ENCODE data around the gene FKBP8.

FKBP8 gene

DNA sequence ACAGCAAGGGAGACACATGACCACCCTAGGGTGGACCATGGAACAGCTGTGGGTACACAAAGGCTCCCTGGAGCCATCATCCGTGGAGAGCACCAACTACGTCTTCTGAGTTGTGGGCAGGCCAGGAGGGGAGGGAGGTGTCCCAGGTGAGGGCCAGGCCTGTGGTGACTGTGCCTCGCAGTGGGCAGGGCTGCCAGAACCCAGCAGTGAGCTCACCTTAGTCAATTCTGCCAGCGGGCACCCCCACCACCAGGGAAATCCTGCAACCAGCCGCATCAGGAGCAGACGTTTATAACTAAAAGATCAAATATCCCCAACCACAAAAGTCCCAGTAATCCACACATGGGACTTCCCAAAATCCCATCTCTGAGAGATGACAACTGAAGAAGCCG is 41.1 kb downstream of the FKBP8 start:
- no peak for DNase-seq

DNA sequence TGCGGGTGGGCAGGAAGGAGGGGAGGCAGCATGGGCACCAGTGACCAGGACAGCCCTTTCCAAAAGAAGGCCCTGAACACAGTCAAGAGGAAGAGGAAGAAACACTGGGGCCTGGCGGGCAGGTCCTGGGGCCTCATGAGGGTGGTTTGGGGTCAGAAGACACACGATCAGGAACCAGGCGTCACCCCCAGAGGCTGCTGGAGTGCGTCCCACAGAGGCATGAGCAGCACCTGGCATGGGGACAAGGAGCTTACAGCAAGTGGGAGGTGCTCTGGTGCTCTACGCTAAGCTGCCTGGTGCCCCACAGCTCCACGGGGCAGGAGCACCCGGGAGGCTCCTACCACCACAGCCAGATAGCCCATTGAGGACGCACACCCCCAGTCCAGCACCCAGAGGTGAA is 41.5 kb downstream of the FKBP8 start:
- DNase-seq: no peak

DNA sequence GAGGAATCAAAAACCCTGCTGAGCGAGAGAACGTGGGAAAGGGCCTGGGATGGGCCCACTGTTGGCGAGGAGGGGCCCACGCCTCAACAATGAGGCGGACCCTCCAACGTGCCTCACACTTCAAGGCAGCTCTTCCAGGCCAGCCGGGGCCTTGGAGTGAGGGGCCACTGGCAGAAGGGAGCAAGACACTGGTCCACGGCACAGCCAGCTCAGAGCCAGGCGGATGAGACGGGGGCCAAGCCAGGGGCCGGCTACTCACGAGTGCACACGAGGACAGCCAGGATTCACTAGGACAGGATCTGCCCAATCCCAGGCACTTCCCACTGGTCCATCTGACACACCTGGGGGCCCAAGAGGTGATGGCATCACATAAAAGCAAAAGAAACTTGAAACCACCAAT is 42.0 kb downstream of the FKBP8 start:
- DNase-seq: no peak

DNA sequence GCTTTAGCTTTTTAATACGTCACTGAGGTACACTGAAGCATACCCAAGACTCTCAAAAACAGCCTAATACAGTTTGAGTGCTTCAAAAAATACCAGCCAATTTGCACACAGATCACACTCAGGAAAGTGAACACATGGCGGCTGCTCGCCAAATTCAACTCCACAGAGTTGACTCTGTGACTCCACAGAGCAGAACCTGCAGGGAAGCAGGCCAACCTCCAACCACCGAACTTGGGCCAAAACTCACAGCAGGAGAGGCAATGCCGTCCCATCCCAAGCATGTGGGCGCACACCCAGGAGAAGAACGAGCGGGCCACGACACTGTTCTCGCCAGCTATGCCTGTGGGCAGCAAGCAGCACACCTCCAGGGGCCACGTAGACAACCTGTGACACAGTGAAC is 42.6 kb downstream of the FKBP8 start:
- DNase-seq: no peak

DNA sequence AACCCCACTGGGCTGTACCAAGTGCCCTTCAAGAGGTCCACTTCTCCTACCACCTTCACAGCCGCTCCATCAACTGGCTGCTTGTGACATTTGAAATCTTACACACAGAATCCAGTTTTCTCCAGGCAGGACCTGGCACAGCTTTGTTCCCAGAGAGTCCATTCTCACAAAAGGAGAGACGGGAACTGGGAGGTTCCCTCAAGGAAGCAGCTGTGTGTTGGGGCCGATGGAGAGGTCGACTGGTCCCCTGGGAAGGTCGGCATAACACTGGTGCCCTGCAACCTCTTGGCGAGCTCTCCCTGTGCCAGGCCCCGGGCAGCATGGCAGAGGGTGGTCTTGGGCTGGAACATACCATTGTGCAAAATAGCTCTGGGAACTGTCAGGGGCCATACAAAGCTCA is 43.0 kb downstream of the FKBP8 start:
- DNase-seq: no peak

DNA sequence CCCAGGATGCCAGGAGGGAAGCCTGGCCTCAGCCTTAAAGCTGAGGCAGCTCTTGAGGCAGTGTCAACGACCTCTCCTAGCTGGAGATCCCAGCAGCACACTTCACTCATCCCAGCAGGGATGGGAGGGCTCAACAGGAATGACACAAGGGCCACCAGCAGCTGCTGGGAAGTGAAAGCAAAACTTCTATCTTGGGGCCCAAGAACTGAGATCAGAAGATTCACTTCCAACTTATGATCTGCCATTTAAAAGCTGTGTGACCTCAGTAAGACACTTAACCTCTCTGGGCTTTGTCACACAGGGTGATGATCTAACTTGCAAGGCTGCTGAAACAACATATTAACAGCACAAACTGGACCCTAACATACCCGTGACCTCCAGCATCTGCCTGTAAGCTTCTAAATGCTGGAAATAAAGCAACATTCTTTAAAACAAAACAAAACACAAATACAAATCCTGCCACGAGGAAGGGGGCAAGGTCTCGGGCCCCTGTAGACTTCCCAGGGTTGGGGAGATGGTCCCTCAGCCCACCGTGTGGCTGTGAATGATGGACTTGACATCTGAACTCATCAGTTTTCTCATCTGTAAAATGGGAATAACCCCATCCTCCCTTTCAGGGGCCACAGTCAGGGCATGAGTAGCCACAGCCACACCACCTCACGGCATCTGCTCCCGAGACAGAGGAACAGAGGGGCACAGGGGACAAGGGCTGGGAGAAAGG is 44.2 kb downstream of the FKBP8 start:
- DNase-seq: no peak

DNA sequence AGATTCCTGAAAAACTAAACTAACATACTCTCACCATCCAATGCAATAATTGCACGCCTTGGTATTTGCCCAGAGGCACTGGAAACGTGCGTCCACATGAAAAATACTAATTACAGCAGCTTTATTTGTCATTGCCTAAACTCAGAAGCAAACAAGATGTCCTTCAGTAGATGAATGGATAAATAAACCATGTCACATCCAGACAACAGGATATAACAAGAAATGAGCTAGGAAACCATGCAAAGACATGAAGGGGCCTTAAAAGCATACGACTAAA is 46.5 kb downstream of the FKBP8 start:
- DNase-seq: no peak

DNA sequence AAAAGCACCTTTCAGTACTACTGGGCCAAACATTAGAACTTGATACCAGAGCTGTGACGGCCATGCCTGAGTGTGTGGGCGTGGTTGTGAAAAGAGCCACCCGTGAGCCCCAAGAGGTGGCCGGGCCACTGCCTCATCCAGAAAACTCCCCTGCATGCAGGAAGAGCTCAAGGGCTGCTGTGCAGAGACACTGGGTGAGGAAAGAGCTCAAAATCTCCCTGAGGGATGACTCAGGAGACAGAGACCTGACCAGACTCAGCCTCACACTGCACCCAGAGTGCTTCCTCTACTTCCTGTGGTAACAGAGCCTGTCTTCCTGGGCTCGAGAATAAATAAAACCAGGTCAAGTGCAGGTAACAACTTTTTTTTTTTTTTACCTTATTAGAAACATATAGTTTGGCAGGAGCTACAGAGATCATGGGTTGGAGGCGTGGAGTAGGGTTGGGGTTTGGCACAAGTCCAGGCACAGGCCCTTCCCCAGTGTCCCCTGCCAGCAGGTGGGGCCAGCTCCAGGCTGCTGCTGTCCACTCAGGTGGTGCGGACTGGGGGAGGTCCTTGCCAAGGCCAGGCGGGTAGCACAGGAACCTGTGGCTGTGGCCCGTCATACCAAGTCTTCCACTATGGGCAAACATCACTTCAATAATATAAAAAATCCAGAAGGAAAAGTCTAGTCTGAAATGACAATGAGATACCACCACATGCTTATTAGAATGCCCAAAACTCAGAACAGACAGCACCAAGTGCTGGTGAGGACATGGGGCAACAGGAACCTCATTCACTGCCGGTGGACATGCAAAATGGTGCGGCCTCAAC is 47.0 kb downstream of the FKBP8 start:
- peak; percentile 61 for DNase-seq

DNA sequence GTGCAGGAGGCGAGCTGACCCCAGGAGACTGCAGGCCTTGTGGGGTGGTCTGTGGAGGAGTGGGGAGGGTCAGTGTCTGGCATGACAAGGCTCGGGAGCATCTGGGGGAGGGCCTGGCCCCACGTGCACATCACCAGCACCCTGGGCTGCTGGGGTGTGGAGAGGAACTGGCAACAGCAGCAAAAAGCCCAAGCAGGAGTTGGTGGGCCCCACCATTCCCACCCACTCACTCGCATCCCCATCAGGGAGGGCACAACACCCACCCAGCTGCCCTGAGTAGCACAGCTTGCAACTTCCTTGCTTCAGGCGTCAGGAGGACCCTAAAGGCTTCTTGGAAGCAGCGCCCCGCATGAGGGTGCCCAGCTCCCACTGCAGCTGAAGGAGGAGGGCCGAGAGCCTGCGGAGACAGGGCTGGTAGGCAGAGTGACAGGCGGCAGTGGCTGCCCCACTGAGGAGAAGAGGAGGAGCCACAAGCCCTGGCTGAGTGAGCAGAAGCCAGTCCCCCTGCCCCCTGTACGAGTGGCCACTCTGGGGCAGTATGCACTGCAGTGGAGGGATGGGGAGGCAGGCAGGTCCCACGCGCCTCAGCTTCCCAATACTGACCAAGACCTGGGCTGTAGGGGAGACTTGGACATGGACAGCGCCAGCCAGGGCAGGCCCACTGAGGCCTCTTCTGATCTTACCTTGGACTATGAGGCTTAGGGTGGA is 48.0 kb downstream of the FKBP8 start:
- DNase-seq: no peak

DNA sequence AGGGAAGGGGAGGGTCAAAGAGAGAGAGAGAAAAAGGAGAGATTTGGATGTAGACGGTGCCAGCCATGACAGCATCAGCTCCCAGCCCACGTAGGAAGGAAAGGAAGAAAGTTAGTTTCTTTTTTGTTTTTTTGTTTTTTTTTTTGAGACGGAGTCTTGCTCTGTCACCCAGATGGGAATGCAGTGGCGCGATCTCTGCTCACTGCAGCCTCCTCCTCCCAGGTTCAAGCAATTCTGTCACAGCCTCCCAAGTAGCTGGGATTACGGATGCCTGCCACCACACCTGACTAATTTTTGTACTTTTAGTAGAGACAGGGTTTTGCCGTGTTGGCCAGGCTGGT is 49.1 kb downstream of the FKBP8 start:
- peak; percentile 38 for DNase-seq

DNA sequence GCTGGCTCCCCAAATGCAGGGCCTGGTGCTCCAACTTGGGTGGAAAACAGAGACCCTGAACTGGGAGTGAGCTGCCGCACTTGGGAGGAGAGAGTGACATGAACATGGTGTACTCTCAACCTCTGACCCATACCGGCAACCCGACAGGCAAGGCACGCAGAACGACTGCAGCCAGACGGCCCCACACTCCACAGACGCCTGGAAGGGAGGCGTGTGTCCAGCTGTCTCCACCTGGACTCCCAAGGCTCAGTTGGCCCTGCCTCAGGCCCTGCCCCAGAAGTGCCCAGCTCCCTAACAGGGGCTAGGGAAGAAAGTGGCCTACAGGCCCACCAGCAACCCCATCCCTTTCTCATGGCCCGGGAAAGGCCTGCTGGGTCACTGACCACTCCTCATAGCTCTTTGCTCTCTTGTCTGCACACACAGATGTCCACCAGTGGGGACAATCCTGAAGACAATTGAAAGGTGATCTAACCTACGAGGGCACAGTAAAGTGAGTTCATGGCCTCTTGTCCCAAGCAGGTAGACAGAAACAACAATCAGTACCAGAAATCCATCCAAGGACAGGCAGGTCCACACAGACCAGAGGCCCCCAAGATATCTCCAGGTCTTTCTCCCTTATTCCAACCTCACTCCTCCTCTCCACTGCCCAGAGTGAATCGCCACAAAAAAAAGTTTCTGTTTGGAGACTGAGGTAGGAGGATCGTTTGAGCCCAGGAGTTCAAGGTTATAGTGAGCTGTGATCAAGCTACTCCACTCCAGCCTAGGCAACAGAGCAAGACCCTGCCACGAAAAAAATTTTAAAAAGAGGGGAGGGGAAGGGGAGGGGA is 49.7 kb downstream of the FKBP8 start:
- DNase-seq: no peak

DNA sequence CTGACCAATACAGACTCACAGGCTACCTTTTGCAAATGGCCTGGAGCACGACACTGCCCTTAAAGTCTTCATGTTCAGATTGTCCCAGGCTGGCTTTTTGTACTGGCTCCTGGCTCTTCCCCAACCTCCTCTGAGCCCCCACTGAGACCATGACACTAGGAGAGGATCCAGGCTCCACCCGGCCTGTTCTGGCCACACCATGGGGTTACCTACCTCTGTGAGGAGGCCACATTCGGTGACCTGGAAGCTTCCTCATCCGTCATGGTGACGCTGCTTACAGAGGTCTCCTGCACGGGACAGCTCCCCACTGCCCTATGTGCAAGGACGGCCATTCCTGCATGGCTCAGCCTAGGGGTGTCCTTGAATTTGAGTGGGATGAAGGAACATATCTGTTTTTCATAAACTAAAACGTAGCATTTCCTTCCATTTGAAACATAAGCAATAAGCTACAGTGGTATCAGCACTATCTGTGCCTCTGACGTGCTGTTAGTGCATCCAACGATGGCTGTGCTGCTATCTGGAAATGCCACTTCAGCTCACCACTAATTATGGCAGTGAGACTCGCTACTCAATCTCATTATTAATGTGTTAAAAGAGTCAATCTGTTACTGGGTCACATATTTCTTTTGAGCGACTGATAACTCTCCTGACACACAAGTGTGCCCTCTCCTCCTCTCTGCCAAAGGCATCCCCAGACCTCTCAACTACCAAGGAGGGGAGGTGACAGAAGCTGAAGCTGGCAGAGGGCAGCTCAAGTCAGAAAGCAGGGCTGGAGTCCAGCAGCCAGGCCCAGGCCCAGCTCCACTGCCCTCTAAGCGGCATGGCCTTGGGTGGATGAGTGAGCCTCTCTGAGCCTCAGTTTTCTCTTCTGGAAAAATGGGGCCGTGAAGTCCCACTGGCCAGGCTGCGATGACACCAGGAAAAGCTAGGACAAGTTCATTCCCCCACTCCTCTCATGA is 51.1 kb downstream of the FKBP8 start:
- no peak for DNase-seq

DNA sequence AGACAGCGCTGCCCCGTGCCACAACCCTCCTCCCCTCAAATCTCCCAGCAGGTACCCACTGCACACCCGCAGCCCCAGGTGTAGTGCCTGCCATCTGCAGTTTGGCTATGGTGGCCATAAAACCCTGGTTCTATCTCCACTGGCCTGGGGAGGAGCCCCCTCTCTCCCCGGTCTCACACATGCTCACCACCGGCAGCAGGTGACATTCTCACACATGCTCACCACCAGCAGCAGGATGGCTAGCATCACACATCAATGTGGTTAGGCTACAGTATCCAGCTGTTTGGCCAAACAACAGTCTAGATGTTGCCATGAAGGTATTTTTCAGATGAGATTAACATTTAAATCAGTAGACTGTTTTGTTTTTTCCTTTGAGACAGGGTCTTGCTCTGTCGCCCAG is 52.6 kb downstream of the FKBP8 start:
- no peak for DNase-seq

DNA sequence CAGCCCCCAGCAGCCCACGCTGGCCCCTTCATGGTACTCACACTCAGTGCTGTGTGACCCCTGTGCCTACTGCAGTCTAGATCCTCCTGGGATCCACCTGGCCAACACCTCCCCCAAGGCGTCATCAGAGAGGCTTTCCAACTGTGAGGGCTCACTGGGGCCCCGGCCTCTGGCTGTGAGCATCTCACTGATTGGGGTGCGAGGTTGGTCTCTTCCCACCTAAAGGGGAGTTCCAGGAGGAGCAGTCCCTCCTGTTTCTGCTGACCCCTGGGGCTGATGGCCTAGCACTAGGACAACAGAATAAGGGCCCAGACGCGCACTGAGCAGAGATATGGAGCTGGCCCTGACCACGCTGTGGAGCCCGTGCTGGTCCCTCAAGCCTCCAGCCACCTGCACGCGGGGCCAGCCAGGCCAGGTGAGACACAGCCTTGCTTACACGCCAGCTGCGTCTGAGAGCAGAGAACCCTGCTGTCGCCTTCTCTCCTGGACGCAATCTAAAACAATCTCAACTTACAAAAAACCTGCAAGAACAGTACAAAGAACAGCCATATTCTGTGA is 53.7 kb downstream of the FKBP8 start:
- no peak for DNase-seq

DNA sequence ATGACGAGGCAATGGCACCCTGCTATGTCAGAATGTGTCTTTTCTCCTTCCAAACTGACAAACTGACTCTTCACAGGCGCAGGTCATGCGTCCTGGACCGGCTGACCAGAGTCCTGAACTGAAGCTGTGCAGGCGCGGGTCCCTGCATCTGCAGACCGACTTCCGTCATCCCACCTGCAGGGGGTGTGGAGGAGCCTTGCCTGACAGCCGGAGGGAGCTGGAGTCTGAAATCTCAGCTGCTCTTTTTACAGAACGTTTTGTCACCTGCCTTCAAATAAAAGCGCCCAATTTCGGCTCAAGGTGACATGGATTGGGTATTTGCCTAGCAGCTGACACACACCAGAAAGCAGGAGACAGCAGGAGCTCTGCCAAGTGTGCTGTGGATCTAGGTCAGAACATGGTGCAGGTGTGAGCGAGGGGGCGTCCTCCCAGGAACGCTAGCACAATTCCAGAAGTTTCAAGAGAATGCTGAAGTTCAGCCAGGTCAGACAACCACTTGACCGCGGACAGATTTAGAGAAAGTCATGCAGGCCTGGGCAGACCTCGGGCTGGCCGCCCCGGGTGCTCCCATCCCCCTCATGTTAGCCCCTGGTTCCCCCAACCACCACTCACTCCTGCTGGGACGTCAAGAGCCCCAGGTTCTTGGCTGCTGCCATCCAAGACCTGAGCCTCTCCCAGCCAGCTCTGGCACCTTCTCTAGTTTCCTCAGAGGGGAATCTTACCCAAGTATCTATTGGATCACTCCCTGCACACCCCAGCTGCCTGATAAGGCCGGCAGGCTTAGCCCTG is 54.3 kb downstream of the FKBP8 start:
- DNase-seq: no peak

DNA sequence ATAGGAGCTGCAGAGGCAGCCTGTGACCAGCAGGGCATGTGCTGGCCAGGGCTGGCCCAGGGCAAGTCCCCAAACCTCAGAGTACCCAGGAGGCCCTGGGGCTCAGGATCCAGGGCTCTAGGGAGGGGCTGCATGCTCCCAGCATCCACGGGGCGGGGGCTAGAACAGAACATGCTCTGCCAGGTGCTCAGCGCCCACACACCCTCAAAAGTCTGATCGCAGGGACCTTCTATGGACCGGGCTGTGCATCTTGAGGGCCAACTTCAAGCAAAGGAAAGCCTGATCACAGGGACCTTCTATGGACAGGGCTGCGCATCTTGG is 55.0 kb downstream of the FKBP8 start:
- DNase-seq: no peak

DNA sequence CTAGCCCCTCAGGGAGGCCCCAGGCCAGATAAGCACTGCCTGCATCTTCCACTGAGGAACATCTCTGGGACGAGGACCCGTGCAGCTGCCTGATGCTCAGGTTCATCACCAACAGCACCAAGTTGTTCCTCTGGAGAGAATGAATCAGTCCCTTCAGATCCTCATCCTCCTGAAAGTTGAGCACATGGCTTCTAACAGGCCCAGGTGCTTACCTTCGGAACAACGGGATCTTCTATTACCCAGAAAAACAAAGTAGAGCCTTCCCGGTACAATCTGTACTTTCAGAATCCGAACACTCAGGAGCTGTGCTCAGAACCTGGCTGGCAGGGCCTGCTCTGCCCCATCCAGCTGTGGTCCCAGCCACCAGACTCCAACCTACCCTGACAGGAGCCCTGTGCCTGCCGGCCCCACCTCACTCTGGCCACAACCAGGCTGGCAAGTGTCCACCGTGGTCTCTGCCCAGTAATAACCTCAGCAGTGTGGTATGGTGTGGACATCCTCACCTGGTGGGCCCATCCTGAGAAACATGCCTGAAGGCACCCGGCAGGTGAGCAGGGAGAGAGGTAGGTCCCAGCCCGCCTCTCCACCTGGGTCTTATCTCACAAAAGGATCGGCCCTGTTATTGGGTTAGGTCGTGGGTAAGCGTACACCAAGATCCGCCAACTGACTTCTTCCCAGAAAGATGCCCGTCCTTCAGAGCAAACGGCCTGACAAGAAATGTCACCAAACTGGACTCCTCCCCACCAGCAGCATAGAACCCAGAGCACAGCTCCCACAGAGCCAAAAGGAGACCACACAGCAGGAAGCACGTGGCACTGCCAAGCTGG is 55.6 kb downstream of the FKBP8 start:
- no peak for DNase-seq

DNA sequence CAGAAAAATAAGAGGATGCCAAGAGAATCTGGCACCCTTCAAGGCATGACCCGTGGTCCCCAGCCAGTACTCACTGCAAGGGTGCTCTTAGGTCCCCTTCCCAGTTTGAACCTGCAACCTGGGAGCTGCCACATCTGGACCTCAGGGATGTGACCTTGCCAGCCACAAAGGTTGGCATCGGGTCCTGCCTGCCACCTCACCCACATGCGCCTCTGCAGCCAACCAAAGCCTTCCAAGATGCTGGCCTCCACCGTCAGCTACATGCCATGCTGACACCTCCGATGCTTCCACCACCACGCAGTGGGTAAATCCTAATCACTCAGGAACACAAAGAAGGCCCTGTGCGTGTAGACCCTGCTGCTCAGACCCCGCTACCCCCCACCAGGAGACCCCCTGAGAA is 56.6 kb downstream of the FKBP8 start:
- DNase-seq: no peak

DNA sequence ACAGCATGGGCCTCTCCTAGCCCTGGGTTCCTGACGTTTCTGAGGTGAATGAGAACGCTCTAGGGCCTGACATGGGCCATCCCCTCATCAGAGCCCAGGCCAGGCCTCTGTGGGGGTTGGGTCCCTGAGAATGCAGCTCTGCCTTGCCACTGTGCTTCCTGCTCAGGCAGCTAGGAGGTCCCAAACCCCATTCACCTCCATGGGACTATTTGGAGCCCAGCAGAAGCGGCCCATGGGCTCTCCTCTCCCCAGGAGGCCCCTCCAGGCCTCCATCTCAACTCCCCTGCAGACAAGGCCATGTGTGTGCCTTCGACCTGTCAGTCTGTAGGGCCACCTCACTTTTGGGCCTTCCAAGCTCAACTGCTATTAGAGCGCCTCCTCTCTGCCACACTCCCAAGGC is 58.4 kb downstream of the FKBP8 start:
- DNase-seq: no peak
